ENCODE results near the gene DNAAF5.

DNAAF5 gene

GRCh38 chr7:759569-759968 lies 33.1 kb downstream of the DNAAF5 start:
- H3K27ac ChIP-seq: no peak overlapping the region
- no peak overlapping the region for H3K4me3 ChIP-seq

DNA sequence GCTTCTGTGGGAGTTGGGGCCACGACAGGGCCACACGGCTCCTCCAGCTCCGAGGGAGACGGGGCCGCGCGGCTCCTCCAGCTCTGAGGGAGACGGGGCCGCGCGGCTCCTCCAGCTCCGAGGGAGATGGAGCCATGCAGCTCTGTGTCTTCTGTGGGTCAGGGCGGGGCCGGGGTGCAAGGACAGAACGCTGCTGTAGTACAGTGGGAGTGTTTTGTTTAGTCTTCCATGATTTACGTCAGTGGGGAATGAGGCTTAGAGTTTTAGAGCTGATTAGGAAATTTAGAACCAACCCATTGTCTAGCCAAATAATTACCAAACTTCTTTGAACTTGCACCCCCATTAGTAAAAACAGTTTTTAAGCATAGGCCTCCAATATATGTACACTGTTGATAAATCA lies 33.5 kb downstream of the DNAAF5 start:
- H3K27ac ChIP-seq: no peak overlapping the region
- H3K4me3 ChIP-seq: no peak overlapping the region

GRCh38 chr7:761101-761500 lies 34.6 kb downstream of the DNAAF5 start:
- no peak overlapping the region for H3K27ac ChIP-seq
- H3K4me3 ChIP-seq: no peak overlapping the region

- no peak overlapping the region for H3K4me3 ChIP-seq
- no peak overlapping the region for H3K27ac ChIP-seq
These were observed 35.1 kb downstream of the DNAAF5 start for GRCh38 chr7:761631-762030.

- H3K27ac ChIP-seq: no peak overlapping the region
- no peak overlapping the region for H3K4me3 ChIP-seq
These were observed 36.4 kb downstream of the DNAAF5 start for GRCh38 chr7:762885-763284.

- H3K27ac ChIP-seq: no peak overlapping the region
- no peak overlapping the region for H3K4me3 ChIP-seq
These were observed 37.3 kb downstream of the DNAAF5 start for GRCh38 chr7:763762-764161.

GRCh38 chr7:765383-765782 lies 38.9 kb downstream of the DNAAF5 start:
- H3K4me3 ChIP-seq: no peak overlapping the region
- H3K27ac ChIP-seq: no peak overlapping the region

DNA sequence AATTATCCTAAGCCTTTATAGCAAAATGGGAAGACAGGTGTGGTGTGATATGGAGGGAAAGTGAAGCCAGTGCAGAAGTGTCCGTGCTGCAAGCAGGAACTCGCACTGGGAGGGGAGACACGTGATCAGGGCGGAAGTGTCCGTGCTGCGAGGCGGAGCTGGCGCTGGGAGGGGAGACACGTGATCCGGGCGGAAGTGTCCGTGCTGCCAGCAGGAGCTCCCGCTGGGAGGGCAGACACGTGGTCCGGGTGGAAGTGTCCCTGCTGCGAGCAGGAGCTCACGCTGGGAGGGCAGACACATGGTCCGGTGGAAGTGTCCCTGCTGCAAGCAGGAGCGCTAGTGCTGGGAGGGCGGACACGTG lies 41.1 kb downstream of the DNAAF5 start:
- no peak overlapping the region for H3K4me3 ChIP-seq
- H3K27ac ChIP-seq: no peak overlapping the region

GRCh38 chr7:767941-768731 lies 41.6 kb downstream of the DNAAF5 start:
- H3K27ac ChIP-seq: peak overlapping the region in 2 of 21 experiments; percentile 18 to 31
- H3K4me3 ChIP-seq: no peak overlapping the region

DNA sequence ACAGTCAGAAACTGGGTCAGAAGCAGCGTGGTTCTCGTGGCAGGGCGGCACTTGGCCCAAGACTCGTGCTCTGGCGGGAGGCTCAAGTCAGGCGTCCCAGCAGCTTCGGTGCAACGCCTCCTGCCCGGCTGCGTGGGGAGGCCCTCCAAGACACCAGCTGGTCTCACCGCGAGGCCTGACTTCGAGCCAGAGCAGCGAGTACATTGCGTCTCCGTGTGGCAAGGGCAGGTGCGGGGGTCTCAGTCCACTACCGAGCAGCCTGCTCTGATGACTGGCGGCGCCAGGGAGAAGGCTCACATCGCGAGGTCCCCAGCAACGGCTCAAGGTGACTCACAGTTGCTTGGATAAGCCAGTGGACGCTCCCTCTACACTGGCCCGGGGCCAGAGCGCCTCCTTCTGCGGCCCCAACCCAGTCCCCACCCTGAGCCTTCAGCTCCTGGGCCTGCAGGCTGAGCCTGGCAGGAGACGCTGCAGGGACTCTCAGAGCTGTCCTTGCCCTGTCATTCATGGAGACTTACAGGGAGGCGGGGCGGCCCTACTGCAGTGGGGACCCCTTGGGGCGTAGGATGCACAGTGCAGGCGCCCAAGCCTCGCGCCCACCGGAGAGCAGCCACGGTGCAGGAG lies 42.5 kb downstream of the DNAAF5 start:
- no peak overlapping the region for H3K4me3 ChIP-seq
- peak overlapping the region in 2 of 21 experiments; percentile 18 to 31 for H3K27ac ChIP-seq

GRCh38 chr7:770336-770735 lies 43.8 kb downstream of the DNAAF5 start:
- Histone ChIP-seq H3K27ac (peak overlapping the region in 3 of 21 experiments; percentile 18 to 42 (median 30)), H3K4me3 (no peak overlapping the region)

- Histone ChIP-seq H3K27ac (peak overlapping the region in 5 of 21 experiments; percentile 3 to 42 (median 18)), H3K4me3 (no peak overlapping the region)
These were observed 44.3 kb downstream of the DNAAF5 start for GRCh38 chr7:770741-771166.

- Histone ChIP-seq H3K27ac (peak overlapping the region in 6 of 21 experiments; percentile 3 to 42 (median 14)), H3K4me3 (no peak overlapping the region)
These were observed 44.9 kb downstream of the DNAAF5 start for GRCh38 chr7:771234-772004.

- Histone ChIP-seq H3K4me3 (no peak overlapping the region), H3K27ac (no peak overlapping the region)
These were observed 45.5 kb downstream of the DNAAF5 start for GRCh38 chr7:772005-772294.

DNA sequence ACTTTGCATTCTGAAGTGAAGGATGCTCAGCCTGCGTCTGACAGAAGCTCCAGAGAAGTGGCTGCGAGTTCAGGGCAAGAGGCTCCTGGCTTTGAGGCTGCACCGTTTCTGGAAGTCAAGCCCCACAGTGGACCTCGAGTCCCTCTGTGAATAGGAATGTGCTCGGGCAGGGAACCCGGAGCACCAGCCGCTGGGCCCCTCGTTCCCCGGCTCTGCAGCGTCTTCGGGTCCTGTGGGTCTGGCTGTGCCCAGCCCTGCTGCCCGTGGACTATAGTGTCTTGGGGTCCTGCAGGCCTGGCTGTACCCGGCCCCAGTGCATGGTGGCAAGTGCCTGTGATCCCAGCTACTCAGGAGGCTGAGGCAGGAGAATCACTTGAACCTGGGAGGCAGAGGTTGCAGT lies 45.9 kb downstream of the DNAAF5 start:
- no peak overlapping the region for H3K27ac ChIP-seq
- no peak overlapping the region for H3K4me3 ChIP-seq

- no peak overlapping the region for H3K27ac ChIP-seq
- no peak overlapping the region for H3K4me3 ChIP-seq
These were observed 46.5 kb downstream of the DNAAF5 start for GRCh38 chr7:772861-773621.

GRCh38 chr7:773622-773915 lies 47.1 kb downstream of the DNAAF5 start:
- Histone ChIP-seq H3K4me3 (no peak overlapping the region), H3K27ac (no peak overlapping the region)

DNA sequence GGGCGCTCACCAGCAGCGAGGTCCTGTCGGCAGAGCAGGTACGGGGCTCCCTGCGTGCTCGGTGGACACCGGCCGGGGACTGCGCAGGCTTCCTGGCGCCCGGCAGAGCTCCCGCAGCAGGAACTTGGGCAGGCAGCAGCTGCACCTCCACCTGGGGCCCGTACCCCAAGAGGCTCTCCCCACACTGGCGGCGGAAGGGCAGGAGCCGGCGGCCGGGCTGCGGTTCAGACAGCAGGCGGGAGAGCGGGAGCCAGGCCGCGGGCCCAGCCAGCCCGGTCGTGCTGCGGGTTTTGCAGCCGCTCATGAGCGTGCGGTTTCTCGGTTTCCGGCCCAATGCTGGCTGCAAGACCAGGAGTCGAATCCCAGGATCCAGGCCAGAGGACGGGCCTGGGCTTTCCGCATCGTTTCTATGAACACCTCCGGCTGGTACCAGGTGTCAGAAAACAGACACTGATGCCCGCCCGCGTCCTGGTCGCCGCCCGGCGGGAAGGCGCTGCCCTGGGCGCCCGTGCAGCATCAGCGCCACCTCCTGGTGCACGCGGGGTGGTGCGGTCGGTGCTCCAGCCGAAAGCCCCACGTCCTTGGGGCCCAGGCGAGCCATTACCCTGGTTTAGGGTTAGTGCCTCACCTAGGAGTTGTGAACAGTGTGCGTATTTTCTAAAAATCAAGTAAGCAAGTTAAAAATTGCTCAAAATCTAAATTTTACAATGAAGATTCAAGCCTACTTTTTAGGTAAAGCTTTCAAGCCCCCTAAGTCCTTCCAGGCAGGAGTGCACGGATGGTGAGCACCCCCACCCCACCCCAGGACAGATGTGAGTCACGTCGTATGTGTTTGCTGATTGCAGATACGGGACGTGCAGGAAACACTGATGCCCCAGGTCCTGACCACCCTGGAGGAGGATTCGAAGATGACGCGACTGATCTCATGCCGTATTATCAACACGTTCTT lies 47.9 kb downstream of the DNAAF5 start:
- H3K27ac ChIP-seq: no peak overlapping the region

GRCh38 chr7:776381-776780 lies 49.9 kb downstream of the DNAAF5 start:
- Histone ChIP-seq H3K4me3 (no peak overlapping the region), H3K27ac (no peak overlapping the region)

More for the DNA sequence above, 47.9 kb downstream of the DNAAF5 start:
- H3K4me3 ChIP-seq: no peak overlapping the region
